GM18526 (cell line): ENCODE data around the gene KIF26B.

Experiments
- POLR2A ChIP-seq: IDR thresholded peaks from 3 replicates; pipeline ENCODE4 v1.6.1; 2011; ENCODE audit not compliant: insufficient read length; ENCODE audit errors: extremely low read depth

The KIF26B gene

DNA sequence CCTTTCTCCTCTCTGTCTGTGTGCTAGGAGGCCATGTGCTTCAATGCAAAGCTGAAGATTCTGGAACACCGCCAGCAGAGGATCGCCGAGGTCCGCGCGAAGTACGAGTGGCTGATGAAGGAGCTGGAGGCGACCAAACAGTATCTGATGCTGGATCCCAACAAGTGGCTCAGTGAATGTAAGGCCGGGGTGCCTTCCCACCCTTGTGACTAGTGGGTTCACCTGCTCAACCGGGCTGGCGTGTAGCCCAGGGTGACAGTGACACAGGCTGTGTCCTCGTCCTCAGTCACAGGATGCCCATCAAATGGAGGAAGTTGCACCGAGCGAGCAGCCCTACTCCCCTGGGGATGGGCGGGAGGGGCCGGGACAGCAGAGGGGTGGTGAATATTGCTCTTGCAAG, 544.1 kb downstream of the KIF26B start:
- TF ChIP-seq POLR2A: no peak

GRCh38 chr1:245700631-245701030, 545.8 kb downstream of the KIF26B start:
- TF ChIP-seq POLR2A: no peak

DNA sequence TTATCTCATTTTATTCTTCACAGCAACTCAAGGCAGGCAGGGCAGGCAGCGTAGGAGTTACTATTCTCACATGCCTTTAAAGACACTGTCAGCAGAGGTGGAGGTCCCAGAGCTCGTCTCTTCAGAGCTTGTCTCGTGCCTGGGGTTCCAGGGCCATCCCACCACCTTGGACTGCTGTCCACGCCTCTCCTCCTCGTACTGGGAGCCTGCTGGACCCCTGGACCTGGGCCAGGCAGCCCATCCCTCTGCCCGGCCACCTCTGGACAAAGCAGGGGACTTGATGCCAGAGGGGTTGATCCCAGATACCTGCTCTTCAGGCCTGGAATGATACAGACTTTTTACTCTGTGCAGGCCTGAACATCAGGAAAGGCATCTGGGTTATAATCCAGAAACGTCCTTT, 546.8 kb downstream of the KIF26B start:
- TF ChIP-seq POLR2A: no peak

DNA sequence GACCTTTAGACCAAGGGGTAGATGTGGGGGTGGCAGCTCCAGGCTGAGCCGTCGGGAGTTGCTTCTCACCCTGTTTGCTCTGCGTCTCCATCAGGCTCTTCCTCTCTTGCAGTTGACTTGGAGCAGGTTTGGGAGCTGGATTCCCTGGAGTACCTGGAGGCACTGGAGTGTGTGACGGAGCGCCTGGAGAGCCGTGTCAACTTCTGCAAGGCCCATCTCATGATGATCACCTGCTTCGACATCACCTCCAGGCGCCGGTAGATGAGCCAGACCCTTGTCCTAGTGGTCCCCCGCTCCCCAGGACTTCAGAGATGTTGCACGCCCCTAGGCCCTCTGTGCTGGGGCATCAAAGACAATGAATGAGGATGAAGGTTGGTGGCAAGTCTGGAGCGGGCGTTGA, 547.6 kb downstream of the KIF26B start:
- TF ChIP-seq POLR2A: no peak

DNA sequence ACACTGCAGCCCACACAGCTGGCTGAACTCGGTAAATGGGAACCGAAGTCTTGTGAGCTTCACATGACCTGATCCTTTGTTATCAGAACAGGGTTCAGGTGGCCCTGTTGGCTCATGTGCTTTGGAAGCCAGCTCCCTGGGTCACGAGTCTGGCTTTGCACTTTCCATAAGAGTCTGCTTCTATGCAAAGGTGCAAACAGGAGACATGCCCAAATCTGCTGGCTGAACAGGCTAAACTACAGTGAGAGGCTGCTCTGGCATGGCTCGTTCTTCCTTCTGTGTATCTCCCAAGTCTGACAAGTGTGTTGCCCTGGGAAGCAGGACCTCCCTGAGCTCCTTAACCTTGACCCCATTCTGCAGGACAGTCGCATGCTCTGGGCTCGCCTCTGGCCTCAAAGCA, 549.6 kb downstream of the KIF26B start:
- TF ChIP-seq POLR2A: no peak

GRCh38 chr1:245704765-245705164, 550.0 kb downstream of the KIF26B start:
- no peak for TF ChIP-seq POLR2A

GRCh38 chr1:245707941-245708340, 553.2 kb downstream of the KIF26B start:
- TF ChIP-seq POLR2A: no peak

GRCh38 chr1:245710961-245711903, 556.4 kb downstream of the KIF26B start:
- TF ChIP-seq POLR2A: no peak

DNA sequence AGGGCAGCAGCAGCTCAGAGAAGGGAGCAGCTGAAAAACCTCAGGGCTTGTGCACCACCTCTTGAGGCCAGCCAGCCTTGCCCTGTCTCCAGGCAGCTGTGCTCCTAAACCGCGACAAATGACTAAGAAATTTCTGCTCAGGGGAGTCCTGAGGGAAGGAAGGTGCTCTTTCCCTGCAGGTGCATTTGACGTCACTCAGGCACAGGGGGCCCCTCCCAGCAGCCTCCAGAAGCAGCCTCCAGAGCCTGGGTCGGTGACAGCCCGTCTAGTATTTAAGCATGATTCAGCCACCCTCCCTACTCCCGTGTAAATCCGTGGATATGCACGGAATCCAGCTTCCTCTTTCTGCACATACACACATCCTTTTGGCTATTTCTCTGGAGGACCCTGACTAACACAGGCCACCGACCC, 560.5 kb downstream of the KIF26B start:
- no peak for TF ChIP-seq POLR2A

DNA sequence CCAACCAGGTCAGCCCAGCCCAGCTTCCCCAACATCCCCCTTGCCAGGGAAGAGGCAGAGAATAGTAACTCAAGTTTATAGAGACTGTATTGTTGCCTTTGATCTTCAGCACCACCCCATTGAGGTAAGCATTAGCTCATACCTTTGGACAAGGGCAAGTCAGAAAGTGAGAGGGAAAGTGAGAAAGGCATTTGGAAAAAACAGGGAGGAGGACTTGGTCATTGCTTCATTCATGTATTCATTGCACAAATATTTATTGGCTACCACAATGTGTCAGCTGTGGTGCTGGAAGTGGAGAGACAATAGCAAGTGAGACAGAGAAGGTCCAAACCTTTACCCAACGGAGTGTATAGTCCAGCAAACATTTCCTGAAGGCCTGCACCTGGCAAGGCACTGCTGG, 561.2 kb downstream of the KIF26B start:
- TF ChIP-seq POLR2A: no peak

DNA sequence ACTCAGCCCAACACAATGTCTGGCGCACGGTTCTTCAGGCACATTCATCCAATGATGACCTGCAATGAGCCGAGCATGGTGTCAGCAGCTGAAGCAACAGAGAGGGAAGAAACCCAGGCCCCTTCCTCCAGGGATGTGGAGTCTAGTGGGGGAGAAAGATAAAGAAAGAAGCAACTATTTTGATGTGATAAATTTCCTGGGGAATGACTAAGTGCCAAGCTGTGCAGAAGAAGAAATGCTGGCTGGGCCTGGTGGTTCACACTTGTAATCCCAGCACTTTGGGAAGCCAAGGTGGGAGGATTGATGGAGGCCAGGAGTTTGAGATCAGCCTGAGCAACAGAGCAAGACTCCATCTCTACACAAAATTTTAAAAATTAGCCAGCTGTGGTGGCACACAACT, 561.8 kb downstream of the KIF26B start:
- no peak for TF ChIP-seq POLR2A

- no peak for TF ChIP-seq POLR2A
These were observed 562.8 kb downstream of the KIF26B start for GRCh38 chr1:245717611-245718010.

GRCh38 chr1:245718123-245718522, 563.3 kb downstream of the KIF26B start:
- TF ChIP-seq POLR2A: no peak

GRCh38 chr1:245718951-245719350, 564.2 kb downstream of the KIF26B start:
- TF ChIP-seq POLR2A: no peak

DNA sequence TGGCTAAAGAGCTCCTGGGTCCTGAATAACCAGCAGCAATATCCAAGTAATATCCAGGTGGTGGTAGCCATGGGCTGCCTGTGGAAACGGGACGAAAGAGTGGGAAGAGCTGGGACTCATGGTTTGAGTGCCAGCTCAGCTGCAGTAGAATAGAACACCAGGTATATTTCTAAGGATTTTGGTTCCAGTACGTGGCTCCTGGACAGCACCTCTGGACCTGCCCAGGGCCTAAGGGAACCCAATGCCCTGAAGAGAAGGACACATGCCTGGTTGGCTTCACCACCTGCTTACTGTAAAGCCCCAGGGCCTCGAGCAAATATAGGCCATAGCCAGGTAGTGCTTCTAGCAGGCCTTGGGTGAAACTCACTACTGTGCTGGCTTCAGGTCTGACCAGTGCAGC, 566.7 kb downstream of the KIF26B start:
- TF ChIP-seq POLR2A: no peak

DNA sequence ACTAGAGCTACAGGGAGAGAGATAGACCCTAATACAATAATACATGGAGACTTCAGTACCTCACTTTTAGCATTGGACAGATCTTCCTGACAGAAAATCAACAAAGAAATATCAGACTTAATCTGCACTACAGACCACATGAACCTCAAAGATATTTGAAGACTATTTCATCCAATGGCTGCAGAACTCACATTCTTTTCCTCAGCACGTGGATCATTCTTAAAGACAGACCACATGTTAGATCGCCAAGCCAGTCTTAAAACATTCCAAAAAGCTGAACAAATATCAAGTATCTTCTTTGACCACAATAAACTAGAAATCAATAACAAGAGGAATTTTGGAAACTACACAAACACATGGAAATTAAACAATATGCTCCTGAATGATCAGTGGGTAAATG, 576.0 kb downstream of the KIF26B start:
- no peak for TF ChIP-seq POLR2A

DNA sequence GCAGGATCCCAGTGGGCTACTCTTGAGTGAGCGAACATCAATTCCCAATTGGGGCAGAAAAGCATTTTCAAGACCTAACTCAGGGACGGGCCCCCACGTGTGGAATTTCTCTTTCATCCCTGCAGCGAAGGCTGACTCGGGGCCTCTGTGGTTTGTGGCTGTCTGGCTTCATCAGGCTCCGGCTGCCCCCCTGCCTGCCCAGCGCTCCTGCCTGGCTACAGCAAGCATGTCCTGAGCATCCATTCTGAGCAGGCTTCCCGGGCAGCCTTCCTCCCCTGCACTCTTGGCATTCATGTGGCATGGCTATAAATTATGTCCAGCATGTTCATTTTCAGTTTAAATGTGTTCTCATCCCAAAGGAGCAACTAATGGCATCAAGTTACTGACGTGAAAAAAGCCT, 588.1 kb downstream of the KIF26B start:
- no peak for TF ChIP-seq POLR2A
